ENCODE measurements around the gene LAMC3.

GRCh38 chr9:130988905-130989304, 20.1 kb upstream of the LAMC3 start:
- no peak for TF ChIP-seq CTCF (IDR thresholded peaks at IDR 0.05)
- no peak for TF ChIP-seq POLR2A (IDR thresholded peaks at IDR 0.05)

All from right lobe of liver (tissue), 4 donors.